SK-N-SH treated with all-trans-retinoic acid at 6 μM for 48 hours (cell line): ENCODE results near the gene TNFRSF25.

Source experiments
- ATAC-seq: fragments of 200-7000 bp; cut with Tn5 transposase; 3 replicates; pipeline ENCODE4 v1.9.1; 2020; ENCODE audit warnings: mild to moderate bottlenecking, moderate library complexity
- BACH2 ChIP-seq: fragments of 250-450 bp; sonication (Bioruptor Pico); IDR thresholded peaks from 2 replicates; pipeline ENCODE4 v1.9.0; 2021; ENCODE audit warnings: mild to moderate bottlenecking, borderline replicate concordance
- CSDC2 ChIP-seq: fragments of 250-450 bp; sonication (Bioruptor Pico); IDR thresholded peaks from 2 replicates; pipeline ENCODE4 v1.5.0; 2020; ENCODE audit warnings: mild to moderate bottlenecking, moderate library complexity
- CSRNP3 ChIP-seq: fragments of 250-450 bp; sonication (Bioruptor Pico); IDR thresholded peaks from 2 replicates; pipeline ENCODE4 v1.5.1; 2021; ENCODE audit warnings: mild to moderate bottlenecking, moderate library complexity
- ESRRG ChIP-seq: fragments of 250-450 bp; sonication (Bioruptor Pico); IDR thresholded peaks from 2 replicates; pipeline ENCODE4 v1.6.1; 2021; ENCODE audit warnings: mild to moderate bottlenecking
- ISL1 ChIP-seq: fragments of 250-450 bp; sonication (Bioruptor Pico); IDR thresholded peaks from 2 replicates; pipeline ENCODE4 v2.1.2; 2022; ENCODE audit warnings: mild to moderate bottlenecking, moderate library complexity
- OSR1 ChIP-seq: fragments of 250-450 bp; sonication (Bioruptor Pico); IDR thresholded peaks from 2 replicates; pipeline ENCODE4 v1.8.0; 2022; ENCODE audit warnings: moderate library complexity, mild to moderate bottlenecking, inconsistent platforms
- POU6F1 ChIP-seq: fragments of 250-450 bp; sonication (Bioruptor Pico); IDR thresholded peaks from 2 replicates; pipeline ENCODE4 v1.8.0; 2021; ENCODE audit warnings: low read depth, mild to moderate bottlenecking, moderate library complexity, borderline replicate concordance
- TCF4 ChIP-seq: fragments of 250-450 bp; sonication (Bioruptor Pico); IDR thresholded peaks from 2 replicates; pipeline ENCODE4 v1.8.0; 2021; ENCODE audit warnings: mild to moderate bottlenecking, moderate library complexity, borderline replicate concordance
- TOX ChIP-seq: fragments of 250-450 bp; sonication (Bioruptor Pico); IDR thresholded peaks from 2 replicates; pipeline ENCODE4 v1.8.0; 2021; ENCODE audit warnings: mild to moderate bottlenecking, moderate library complexity, borderline replicate concordance
- TSHZ2 ChIP-seq: fragments of 250-450 bp; sonication (Bioruptor Pico); IDR thresholded peaks from 2 replicates; pipeline ENCODE4 v1.5.0; 2020; ENCODE audit warnings: mild to moderate bottlenecking, moderate library complexity
- ZC3H10 ChIP-seq: fragments of 250-450 bp; sonication (Bioruptor Pico); IDR thresholded peaks from 2 replicates; pipeline ENCODE4 v1.5.1; 2021; ENCODE audit warnings: mild to moderate bottlenecking, moderate library complexity
- ZFP3 ChIP-seq: fragments of 250-450 bp; sonication (Bioruptor Pico); IDR thresholded peaks from 2 replicates; pipeline ENCODE4 v1.5.0; 2020; ENCODE audit warnings: mild to moderate bottlenecking, moderate library complexity
- ZFP30 ChIP-seq: fragments of 450-650 bp; formaldehyde crosslinking; IDR thresholded peaks from 2 replicates; pipeline ENCODE4 v1.5.0; 2022; ENCODE audit warnings: mild to moderate bottlenecking, moderate library complexity
- ZNF565 ChIP-seq: fragments of 450-650 bp; formaldehyde crosslinking; conservative IDR thresholded peaks from 2 replicates; pipeline ENCODE4 v1.5.0; 2020; ENCODE audit warnings: low read depth, mild to moderate bottlenecking, moderate library complexity
- ZNF70 ChIP-seq: fragments of 450-650 bp; formaldehyde crosslinking; IDR thresholded peaks from 2 replicates; pipeline ENCODE4 v1.5.0; 2020; ENCODE audit warnings: mild to moderate bottlenecking, moderate library complexity
- ZNF8 ChIP-seq: fragments of 450-650 bp; formaldehyde crosslinking; IDR thresholded peaks from 2 replicates; pipeline ENCODE4 v1.5.0; 2020; ENCODE audit warnings: mild to moderate bottlenecking, moderate library complexity
- TF ChIP-seq, protein P1 (sequence below): fragments of 250-450 bp; sonication (Bioruptor Pico); IDR thresholded peaks from 2 replicates; pipeline ENCODE4 v1.5.1; 2020; ENCODE audit warnings: low read depth, mild to moderate bottlenecking, moderate library complexity

The TNFRSF25 gene

GRCh38 chr1:6468729-6469461 lies 2.9 kb upstream of the TNFRSF25 start:
- TF ChIP-seq CSDC2 (CRISPR knock-in tag) (no peak), ZFP30 (CRISPR knock-in tag) (no peak)
- TF ChIP-seq, all 23 proteins: peak for 0
- no peak for ATAC-seq

DNA sequence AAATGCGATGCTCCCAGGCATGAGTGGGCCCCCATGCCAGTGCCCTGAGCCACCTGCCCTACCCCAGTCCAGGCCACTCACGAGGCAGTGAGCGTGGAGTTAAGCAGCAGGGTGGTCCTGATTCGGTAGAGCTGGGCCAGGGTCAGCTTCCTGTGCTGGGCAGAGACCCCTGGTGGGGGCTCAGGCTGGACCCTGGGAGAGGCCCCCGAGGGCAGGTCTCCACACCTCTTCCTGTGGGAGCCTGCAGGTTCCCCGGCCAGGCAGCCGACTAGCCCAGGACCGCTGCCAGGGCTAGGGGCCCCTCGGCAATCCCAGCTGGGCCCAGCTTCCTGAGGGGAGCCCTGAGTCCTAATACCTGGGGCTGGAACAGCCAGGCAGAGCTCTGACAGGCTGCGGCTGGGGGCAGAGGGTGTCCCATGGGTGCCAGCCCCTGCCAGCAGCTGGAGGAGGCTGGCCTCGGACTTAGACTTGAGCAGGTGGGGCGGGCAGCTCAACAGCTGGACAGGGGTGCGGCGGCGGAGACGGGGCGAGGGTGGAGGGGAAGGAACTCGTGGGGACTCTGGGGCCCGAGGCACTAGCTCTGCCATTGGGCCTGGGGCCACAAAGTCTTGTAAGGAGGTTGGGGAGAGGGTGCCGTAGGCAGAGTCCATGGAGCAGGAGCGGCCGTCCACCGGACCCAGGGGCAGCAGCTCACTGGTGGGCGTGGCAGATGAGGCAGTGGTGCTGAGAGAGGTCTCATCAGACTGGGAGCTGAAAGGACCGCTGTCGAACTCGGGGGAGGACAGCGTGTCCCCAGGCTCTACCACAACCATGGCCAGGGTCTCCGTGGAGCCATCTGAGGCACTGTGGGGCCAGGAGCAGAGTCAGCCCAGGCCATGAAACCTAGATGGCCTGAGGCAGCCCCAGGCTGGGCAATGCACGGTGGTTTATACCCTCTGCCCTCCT lies 2.0 kb upstream of the TNFRSF25 start:
- no peak for ATAC-seq
- TF ChIP-seq CSDC2 (CRISPR knock-in tag) (no peak), OSR1 (no peak), TOX (CRISPR knock-in tag) (no peak), BACH2 (no peak), ZC3H10 (CRISPR knock-in tag) (no peak), POU6F1 (no peak), ZNF70 (no peak), ZNF8 (CRISPR knock-in tag) (no peak), ZNF565 (CRISPR knock-in tag) (no peak), ISL1 (CRISPR knock-in tag) (no peak), TSHZ2 (CRISPR knock-in tag) (no peak)

DNA sequence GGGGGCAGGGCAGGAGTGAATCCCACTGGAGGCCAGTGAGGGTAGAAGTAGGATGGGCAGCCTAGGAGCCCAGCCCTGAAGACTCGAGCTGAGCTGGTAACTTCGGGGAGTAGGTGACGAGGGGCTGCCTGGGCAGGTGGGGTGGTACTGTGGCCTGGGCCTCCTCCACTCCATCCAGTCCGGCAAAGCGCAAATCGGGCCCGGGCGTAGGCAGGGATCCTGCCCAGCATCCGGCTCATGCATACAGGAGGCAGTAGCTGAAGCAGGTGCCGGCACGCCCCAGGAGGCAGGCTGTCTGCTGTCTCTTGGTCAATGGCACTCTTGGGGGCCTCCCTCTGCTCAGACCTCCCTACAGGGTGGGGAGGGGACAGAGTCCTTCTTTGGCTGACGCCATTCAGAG lies 1.3 kb upstream of the TNFRSF25 start:
- TF ChIP-seq ZNF8 (CRISPR knock-in tag) (no peak), POU6F1 (no peak), TSHZ2 (CRISPR knock-in tag) (no peak), ZNF565 (CRISPR knock-in tag) (no peak)
- ATAC-seq = no peak

DNA sequence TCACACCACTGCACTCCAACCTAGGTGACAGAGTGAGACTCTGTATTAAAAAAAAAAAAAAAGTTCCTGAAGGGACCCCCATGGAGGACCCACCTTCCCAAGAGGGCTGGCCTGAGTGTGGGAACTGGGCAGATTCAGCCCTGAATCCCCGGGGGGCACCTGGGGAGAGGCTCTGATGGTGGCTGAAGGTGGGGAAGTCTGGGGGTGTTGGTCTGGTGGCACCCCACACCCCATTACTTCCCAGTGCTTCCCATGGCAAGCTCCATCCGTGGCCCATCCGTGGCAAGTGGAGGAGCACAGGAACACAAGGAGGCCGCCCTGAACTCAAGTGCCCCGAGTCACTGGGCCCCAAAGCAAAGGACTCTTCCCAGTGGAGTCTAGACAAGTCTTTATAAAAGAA lies 778 bp upstream of the TNFRSF25 start:
- TF ChIP-seq ESRRG (no peak), TOX (CRISPR knock-in tag) (no peak), TCF4 (CRISPR knock-in tag) (no peak), CSRNP3 (no peak), ZFP3 (CRISPR knock-in tag) (no peak)
- TF ChIP-seq, protein P1, sequence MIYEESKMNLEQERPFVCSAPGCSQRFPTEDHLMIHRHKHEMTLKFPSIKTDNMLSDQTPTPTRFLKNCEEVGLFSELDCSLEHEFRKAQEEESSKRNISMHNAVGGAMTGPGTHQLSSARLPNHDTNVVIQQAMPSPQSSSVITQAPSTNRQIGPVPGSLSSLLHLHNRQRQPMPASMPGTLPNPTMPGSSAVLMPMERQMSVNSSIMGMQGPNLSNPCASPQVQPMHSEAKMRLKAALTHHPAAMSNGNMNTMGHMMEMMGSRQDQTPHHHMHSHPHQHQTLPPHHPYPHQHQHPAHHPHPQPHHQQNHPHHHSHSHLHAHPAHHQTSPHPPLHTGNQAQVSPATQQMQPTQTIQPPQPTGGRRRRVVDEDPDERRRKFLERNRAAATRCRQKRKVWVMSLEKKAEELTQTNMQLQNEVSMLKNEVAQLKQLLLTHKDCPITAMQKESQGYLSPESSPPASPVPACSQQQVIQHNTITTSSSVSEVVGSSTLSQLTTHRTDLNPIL (CRISPR knock-in tag) = no peak
- ATAC-seq = no peak
